Measurements from ENCODE around the gene ZGLP1.
"Not testable (repeated sequence)": the region's sequence is repeated elsewhere in the genome, so short reads cannot be mapped to it uniquely, and the experiment has no call there.

- TF ChIP-seq, protein P1, sequence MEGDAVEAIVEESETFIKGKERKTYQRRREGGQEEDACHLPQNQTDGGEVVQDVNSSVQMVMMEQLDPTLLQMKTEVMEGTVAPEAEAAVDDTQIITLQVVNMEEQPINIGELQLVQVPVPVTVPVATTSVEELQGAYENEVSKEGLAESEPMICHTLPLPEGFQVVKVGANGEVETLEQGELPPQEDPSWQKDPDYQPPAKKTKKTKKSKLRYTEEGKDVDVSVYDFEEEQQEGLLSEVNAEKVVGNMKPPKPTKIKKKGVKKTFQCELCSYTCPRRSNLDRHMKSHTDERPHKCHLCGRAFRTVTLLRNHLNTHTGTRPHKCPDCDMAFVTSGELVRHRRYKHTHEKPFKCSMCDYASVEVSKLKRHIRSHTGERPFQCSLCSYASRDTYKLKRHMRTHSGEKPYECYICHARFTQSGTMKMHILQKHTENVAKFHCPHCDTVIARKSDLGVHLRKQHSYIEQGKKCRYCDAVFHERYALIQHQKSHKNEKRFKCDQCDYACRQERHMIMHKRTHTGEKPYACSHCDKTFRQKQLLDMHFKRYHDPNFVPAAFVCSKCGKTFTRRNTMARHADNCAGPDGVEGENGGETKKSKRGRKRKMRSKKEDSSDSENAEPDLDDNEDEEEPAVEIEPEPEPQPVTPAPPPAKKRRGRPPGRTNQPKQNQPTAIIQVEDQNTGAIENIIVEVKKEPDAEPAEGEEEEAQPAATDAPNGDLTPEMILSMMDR (IDR thresholded peaks at IDR 0.05), result not testable (repeated sequence)
- not testable (repeated sequence) for TF ChIP-seq POLR2AphosphoS5 (IDR thresholded peaks at IDR 0.05; ENCODE audit: low read depth, low read length); REST (IDR thresholded peaks at IDR 0.05; ENCODE audit: insufficient read depth in 1 of 2, low read depth in 2 of 2, low read length in 1 of 2); TCF7L2 (IDR thresholded peaks at IDR 0.05; ENCODE audit: low read depth, low read length); SIN3A (IDR thresholded peaks at IDR 0.05; ENCODE audit: borderline replicate concordance, insufficient read depth, low read depth, low read length)
Observed at GRCh38 chr19:10336725-10337124, 27.1 kb upstream of the ZGLP1 start.

All from Panc1 (cell line).